ENCODE data around the gene PSD2. TPM values are rescaled to one million over a fixed set of nuclear protein-coding genes. Genes with fewer than 3 reads are reported as not detected.
A peak's percentile ranks its signal among the peaks of the same experiment; 100 is the strongest.

The PSD2 gene
- total RNA-seq, 1 experiment from 2014 or later = 0.05 TPM

- CTCF ChIA-PET = no interaction called here
Measured at GRCh38 chr5:139835656-139836055, 40.0 kb downstream of the PSD2 start.

GRCh38 chr5:139836469-139837208, 41.0 kb downstream of the PSD2 start:
- Histone ChIP-seq H3K9me3 (ENCODE audit: control insufficient read depth, insufficient read depth, low read depth, low read length) (no peaks in the 10 kb centered on the region), H3K36me3 (ENCODE audit: control insufficient read depth, insufficient read depth, low read length) (no peaks in the 10 kb centered on the region), H3K27ac (ENCODE audit: low read length) (no peak overlapping the region), H3K27me3 (ENCODE audit: control insufficient read depth, insufficient read depth, low read length) (peaks cover 16% of the 10 kb centered on the region), H3K4me1 (ENCODE audit: control insufficient read depth, insufficient read depth, low read length) (no peaks in the 10 kb centered on the region), H3K4me3 (ENCODE audit: low read depth in 2 of 2, low read length in 2 of 2) (no peak overlapping the region)
- ChIA-PET POLR2A (no interaction called here), CTCF (interaction anchor here (0.7 kb wide), 1 partner anchor 78 kb away, joined by 3 read pairs; no protein-coding TSS in a partner anchor)
- TF ChIP-seq POLR2AphosphoS5 (IDR thresholded peaks at IDR 0.05; ENCODE audit: low read depth, low read length) (no peak), SIN3A (IDR thresholded peaks at IDR 0.05; ENCODE audit: borderline replicate concordance, insufficient read depth, low read depth, low read length) (no peak), CTCF (IDR thresholded peaks at IDR 0.05) (no peak), REST (IDR thresholded peaks at IDR 0.05; ENCODE audit: insufficient read depth in 1 of 2, low read depth in 2 of 2, low read length in 1 of 2) (no peak), TCF7L2 (IDR thresholded peaks at IDR 0.05; ENCODE audit: low read depth, low read length) (no peak)
- DNase-seq (ENCODE audit: low read depth, low spot score) (no peak), ATAC-seq (no peak)
- intact Hi-C loops (cut with micrococcal nuclease; ENCODE audit: unreplicated experiment) = no loop called here
- no TSS peak for BruUV-seq (replicated peaks)
- in situ Hi-C loops (cut with HindIII; ENCODE audit: low pct_unique_long_range_greater_than_20kb, low sequenced_read_pairs) = no loop called here

More at GRCh38 chr5:139835656-139836055, 40.0 kb downstream of the PSD2 start:
- DNase-seq (ENCODE audit: low read depth, low spot score) (no peak), ATAC-seq (no peak)
- no peak overlapping the region for H3K27ac ChIP-seq (ENCODE audit: low read length)
- in situ Hi-C loops (cut with HindIII; ENCODE audit: low pct_unique_long_range_greater_than_20kb, low sequenced_read_pairs) (no loop called here), intact Hi-C loops (cut with micrococcal nuclease; ENCODE audit: unreplicated experiment) (no loop called here)
- no peaks in the 10 kb centered on the region for H3K36me3 ChIP-seq (ENCODE audit: control insufficient read depth, insufficient read depth, low read length)
- POLR2A ChIA-PET = no interaction called here
- BruUV-seq (replicated peaks) = no TSS peak
- TF ChIP-seq CTCF (IDR thresholded peaks at IDR 0.05) = no peak
- TF ChIP-seq REST (IDR thresholded peaks at IDR 0.05; ENCODE audit: insufficient read depth in 1 of 2, low read depth in 2 of 2, low read length in 1 of 2) = peak; percentile 84 to 87
- no peaks in the 10 kb centered on the region for H3K9me3 ChIP-seq (ENCODE audit: control insufficient read depth, insufficient read depth, low read depth, low read length)
- H3K4me1 ChIP-seq (ENCODE audit: control insufficient read depth, insufficient read depth, low read length) = no peaks in the 10 kb centered on the region
- H3K27me3 ChIP-seq (ENCODE audit: control insufficient read depth, insufficient read depth, low read length) = peaks cover 23% of the 10 kb centered on the region
- no peak overlapping the region for H3K4me3 ChIP-seq (ENCODE audit: low read depth in 2 of 2, low read length in 2 of 2)
